NCI-H345 (cell line): ENCODE measurements around the gene CIT.
"Not testable (repeated sequence)": the region's sequence is repeated elsewhere in the genome, so short reads cannot be mapped to it uniquely, and the experiment has no call there.

Source experiments
- DNase-seq: peaks from one replicate; lab custom pipeline; 2025; lab: John Stamatoyannopoulos, UW

CIT gene

DNA sequence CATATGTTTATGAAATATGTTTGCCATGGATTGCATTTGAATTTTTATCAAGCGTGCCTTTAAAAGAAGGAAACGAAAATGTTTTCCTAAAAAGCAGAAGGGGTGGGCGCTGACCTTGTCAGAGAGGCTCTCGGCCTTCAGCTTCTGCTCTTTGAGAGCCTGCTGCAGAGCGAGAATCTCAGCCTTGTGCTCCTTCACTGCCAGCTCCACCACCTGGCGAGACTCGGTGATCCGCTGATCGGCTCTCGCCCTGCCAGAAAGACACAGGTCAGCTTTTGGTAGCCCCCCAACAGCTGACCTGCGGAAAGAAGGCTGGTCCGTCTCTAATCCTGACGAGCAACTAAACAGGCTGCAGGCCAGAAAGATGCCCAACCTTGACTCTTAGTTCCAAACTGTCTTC is 146.7 kb downstream of the CIT start:
- DNase-seq, result no peak

DNA sequence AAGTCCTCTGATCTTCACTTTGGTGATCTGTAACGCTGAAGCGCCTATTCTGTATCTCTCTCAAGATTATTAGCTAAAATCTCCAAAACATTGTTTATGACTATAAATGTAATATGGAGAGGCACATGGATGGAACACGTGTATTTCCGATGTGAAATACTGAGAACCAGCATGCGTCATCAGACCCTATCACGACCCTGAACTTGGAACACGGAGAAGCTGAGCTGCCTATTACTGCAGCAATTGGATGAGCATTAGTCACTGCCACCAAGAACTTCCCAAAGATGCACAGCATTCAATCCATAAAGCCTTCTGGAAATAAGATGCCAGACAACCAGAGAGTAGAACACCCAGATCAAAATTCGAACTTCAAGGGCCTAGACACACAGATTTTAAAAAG is 147.2 kb downstream of the CIT start:
- no peak for DNase-seq

DNA sequence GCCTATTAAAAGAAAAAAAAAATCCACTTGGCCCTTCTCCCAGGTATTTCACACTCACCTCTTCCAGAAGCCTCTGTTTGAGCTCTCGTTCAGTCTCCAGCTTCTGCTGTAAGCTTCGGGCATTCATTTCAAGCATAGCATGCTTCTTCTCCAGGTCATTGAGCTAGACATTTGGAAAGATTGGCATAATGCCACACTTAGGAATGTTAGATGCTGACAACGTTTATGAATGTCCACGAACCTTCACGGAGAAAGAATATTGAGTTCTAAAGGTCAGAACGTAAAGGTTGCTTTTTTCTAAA is 148.7 kb downstream of the CIT start:
- no peak for DNase-seq

DNA sequence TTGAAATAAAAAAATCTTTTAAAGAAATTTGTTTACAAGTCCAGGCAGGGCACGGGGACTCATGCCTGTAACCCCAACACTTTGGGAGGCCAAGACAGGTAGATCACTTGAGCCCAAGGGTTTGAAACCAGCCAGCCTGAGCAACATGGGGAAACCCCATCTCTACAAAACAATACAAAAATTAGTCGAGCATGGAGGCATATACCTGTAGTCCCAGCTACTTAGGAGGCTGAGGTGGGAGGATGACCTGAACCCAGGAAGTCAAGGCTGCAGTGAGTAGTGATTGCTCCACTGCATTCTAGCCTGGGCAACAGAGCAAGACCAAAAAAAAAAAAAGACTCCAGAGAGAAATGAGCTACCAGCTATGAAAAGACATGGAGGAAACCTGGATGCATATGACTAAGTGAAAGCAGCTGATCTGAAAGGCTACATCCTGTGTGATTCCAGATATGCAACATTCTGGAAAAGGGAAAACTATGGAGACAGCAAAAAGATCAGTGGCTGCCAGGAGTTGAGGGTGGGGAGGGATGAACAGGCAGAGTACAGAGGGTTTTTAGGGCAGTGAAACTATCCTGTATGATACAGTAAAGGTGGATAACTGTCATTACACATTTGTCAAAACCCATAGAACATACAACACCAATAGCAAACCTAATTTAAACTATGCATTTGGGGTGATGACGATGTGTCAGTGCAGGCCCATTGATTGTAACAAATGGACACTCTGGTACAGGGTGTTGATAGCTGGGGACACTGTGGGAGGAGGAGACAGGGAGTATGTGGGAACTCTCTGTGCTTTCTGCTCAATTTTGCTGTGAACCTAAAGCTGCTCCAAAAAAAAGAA is 149.3 kb downstream of the CIT start:
- no peak for DNase-seq

DNA sequence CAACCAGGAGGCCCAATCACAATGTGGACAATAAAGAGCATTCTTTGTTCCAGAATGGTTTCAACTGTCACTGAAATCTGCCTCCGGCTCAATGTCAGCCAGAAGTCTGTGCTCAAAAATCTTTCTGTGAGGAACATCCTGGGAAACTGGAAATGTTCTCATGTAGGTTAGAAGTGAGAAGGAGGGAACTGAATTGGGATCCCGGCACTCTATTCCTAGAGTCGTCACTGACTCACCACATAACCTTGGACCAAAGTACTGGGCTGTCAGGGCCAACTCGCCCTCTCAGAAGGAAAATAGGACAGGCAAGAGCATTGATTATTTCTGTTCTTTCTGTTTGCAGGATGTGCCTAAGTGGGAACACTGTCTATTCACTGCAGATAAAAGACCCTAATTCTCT is 151.6 kb downstream of the CIT start:
- no peak for DNase-seq

DNA sequence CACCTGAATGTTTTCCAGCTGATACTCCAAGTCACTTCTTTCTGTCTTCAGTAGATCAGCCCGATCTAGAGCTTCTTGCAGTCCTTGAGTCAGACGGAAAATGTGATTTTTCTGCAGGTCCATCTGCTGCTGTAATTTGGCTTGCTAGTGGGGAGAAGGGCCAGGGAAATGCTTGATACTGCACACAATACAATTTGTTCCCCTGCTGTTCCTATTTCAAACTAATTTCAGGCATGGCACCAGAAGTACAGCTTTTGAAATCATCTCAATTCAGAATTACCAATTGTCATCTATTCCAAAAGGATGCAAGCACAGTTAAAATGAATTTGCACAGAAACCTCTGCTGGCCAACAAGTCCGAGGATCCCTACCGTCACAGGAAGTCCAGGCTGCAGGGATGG is 155.8 kb downstream of the CIT start:
- DNase-seq, result no peak

DNA sequence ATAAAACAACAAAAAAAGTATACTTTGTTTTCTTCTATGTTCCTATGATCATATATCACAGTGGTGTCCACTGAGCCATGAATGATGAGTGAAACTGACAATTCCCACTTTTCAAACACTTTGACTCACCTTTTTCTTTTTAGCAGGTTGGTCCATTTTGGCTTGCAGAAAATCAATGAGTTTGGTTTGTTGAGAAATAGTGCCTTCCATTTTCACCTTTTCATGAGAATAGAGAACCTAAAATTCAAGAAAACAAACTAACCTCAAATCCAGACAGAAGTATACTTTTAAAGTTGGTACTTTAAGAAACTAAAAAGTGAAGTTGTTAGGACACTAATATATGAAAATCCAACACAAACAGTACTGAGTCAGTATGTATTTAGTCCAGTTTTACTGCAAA is 156.8 kb downstream of the CIT start:
- DNase-seq, result no peak

DNA sequence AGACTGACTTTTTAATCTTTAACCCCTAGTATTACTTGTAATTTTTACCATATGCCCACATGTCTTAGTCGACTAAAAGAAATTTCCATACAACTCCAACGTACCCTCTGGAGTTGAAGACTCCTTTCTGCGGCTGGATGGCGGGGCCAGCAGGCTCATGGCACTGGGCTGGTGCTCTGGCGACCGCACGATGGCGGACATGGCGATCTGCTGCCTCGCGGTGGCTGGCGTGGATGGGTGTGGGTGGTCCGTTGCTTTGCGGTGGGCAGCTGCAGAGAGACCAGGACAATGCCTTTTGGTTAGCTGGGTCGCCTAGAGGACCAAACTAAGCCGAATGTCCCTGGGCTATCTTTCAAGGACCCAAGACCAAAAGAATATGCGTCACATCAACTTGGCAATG is 159.0 kb downstream of the CIT start:
- DNase-seq, result no peak

DNA sequence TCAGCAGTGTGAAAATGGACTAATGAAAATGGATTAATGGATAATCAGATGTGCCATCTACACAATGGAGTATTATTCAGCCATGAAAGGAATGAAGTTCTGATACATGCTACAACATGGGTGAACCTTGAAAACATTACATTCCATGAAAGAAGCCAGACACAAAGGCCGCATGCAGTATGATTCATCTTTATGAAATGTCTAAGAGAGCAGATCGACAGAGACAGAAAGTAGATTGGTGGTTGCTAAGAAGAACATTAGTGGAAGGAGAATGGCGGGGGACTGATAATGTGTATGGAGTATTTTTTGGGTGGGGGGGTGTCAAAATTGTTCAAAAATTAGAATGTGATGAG is 161.9 kb downstream of the CIT start:
- no peak for DNase-seq

DNA sequence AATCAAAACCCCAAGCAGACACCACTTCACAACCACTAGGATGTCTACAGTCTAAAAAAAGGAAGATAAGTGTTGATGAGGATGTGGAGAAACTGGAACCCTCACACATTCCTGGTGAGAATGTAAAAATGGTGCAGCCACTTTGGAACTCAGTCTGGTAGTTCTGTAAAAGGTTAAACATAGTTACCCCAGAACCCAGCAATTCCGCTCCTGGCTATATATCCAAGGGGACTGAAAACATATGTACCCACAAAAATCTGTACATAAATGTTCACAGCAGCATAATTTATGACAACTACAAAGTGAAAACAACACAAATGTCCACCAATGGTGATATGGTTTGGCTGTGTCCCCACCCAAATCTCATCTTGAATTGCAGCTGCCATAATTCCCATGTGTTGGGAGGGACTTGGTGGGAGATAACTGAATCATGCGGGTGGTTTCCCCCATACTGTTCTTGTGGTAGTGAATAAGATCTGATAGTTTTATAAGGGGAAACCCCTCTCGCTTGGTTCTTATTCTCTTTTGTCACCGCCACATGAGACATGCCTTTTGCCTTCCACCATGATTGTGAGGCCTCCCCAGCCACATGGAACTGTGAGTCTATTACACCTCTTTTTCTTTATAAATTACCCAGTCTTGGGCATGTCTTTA is 162.4 kb downstream of the CIT start:
- no peak for DNase-seq

DNA sequence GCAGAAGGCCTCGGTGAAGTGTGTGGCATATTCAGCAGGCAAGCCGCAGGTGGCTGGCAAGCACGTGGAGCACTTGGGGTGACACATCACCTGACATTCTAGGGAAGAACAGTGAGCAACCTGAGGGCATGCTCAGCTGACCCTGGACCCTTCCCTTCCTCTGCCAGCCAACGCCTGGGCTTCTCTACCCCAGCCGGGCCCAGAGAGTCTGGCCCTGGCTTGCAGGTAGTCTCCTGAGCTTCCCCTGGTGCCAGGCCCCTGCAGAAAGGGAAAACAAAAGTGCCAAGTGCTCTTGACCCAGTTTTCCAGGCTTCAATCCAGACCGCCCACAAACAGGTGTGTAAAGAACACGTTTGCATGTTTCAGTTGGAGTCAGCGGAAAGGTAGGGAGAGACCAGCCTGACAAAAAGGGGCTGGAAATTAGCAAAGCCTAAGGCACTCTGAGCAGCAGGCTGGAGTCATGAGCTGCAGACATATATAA is 163.5 kb downstream of the CIT start:
- DNase-seq, result peak; percentile 22

DNA sequence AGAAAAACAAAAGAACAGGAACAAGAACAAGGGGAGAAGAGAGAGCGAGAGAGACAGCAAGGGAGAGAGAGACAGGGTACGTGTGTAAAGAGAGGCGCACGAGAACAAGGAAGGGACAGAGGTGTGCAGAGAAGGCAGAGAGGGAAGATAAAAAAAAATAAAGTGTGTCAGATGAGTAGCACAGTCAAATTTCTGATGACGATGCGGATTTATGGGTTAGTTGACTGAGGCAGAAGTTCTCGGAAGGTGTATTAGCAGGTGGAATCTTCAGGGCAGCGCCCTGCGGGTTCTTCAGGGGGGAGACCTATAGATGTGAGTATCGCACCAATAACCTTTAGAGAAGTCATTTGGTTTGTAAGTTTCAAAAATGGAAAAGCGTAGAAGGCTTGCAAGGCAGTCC is 164.4 kb downstream of the CIT start:
- no peak for DNase-seq

DNA sequence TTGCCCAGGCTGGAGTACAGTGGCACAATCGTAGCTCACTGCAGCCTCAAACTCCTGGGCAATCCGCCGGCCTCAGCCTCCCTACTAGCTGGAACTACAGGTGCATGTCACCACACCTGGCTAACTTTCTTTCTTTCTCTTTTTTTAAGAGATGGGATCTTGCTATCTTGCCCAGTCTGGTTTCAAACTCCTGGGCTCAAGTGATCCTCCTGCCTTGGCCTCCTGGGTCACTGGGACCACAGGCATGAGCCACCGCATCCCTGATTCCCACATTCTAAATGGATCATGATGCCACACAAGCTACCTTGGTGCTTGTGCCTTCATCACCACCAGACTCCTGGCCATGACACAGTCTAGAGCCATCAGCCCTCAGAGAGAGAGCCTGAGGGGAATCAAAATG is 165.4 kb downstream of the CIT start:
- no peak for DNase-seq

DNA sequence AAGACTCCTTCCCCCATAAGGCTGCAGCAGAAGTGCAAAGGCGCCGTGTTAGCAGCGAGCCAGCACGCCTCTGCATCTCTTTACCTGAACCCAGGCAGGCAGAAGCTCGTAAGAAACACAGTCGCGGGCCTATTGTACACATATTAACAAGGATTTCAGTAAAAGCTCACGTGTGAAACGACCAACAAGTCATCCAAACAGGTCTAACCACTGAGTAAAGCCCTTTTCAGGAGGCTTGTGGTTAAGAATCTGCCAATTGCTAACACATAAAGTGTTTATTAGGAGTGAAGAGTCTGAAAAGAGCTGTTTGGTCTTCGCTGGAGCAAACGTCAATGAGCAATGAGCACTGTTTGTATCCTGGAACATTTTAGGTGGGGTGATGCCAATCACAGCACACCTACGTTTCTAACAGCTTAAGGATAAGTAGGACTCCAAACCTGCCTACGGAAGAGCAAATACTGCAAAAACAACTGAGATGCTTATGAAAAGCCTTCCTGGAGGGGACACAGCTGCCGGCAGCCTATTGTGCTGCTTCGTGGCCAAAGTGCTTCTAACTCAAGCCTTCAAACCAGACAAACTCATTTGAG is 166.1 kb downstream of the CIT start:
- DNase-seq, result no peak

DNA sequence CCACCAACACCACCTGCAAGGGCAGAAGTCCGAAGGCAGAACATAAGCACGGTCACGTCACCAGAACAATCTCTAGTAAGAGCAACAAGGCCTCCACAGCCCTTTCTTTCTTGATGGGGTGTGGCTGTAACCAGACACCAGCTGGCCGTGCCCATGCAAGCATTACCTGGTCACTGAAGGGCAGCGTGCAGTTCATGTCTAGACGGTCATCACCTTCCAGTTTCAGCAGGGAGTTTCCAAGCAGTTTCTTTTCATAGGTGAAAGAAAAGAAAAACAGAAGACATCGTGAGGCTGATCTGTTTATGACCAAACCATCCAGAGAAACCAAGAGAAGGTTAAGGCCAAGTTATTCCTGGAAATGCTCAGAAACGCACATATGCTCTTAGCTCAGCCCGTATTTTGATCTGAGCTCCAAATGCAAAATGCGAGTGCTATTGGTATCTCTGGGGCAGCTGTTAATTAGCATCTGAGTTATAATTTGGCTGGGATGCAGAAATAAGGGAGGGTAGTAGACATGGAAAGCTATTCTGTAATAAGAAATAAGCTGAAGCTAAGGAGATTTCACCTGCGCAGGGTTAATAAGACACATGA is 166.7 kb downstream of the CIT start:
- no peak for DNase-seq

DNA sequence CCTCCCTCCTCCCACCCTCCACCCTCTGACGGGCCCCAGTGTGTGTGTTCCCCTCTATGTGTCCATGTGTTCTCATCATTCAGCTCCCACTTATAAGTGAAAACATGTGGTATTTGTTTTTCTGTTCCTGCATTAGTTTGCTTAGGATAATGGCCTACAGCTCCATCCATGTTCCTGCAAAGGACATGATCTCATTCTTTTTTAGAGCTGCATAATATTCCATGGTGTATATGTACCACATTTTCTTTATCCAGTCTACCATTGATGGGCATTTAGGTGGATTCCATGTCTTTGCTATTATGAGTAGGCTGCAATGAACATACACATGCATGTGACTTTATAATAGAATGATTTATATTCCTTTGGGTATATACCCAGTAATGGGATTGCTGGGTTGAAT is 170.7 kb downstream of the CIT start:
- DNase-seq, result not testable (repeated sequence)

DNA sequence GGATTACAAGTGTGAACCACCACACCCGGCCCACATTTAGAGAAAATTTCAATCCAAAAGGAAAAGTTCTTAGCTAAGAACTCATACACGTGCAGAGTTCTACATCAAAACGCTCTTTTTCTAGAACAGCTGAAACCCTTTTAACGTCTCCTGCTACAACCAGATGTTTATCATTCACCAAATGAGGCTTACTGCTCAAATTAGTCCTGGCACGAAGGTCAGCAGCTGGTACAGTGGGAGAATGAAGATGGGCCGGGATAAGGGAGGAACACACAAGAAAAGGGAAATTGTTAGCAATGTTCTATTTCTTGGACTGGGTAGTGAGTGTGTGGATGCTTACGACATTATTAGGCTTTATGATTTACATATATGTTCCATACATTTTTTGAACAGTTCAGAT is 171.9 kb downstream of the CIT start:
- no peak for DNase-seq

DNA sequence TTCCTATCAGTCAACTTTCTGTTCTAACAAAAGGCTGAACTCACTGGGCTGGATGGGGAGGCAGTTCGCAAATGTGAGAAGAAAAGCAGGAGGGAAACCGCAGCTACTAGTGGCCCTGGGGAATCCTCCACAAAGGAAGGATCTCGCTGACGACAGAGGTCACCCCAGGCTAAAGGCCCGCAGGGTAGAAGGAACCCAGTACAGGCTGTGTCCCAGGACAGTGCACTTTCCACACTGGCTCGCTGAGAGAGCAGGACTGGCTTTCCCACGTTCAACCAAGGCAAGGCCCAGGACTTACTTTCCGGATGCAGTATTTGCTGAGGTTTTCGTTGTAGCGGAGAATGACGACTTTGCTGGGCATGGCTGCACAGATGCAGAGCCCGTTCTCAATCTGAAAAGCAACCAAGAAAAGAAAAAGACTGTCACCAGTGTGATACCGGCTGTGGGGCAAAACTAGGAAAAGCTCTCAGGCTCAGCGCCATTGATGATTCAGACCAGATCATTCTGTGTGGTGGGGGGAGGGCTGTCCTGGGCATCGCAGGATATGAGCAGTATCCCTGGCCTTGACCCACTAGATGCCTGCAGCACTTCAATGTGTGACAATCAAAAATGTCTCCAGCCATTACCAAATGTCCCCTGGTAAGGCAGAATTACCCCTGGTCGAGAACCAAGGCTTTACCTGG is 172.9 kb downstream of the CIT start:
- no peak for DNase-seq

DNA sequence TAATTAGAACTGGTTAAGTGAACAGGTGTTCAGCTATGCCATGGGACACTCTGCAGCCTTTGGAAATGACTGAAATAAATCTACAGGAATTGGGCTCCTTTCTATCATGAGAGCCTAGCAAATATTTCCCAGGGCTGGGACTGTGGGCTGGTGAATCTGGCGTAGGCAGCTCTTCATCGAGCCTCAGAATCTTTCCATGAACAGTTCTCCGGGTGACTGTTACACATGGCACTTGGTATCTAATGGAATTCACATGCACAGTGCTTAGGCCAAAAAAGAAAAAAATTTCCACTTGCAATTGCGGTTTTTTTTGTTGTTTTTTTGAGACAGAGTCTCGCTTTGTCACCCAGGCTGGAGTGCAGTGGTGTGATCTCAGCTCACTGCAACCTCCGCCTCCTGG is 177.0 kb downstream of the CIT start:
- no peak for DNase-seq

DNA sequence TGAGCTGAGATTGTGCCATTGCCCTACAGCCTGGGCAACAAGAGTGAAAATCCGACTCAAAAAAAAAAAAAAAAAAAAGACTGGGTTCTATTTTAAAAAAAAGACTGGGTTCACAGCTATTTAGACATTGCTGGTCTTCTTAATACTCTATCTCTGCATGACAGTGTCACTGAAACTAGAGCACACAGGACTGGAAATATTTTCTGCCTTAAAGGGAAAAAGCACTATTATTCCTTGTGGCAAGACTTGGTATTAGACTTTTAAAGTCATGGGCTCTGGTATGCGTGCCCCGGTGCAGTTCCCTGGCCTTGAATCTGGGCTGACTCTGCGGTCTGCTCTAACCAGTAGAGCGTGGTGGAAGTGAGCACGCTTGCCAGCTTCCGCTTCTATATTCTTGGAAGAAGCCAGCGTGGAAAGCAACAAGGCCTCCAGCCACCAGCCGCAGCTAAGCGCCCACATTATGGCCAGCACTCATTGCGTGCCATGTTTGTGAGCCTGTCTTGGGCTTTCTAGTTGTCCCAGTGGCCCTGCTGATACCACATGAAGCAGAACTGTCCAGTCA is 177.8 kb downstream of the CIT start:
- no peak for DNase-seq

DNA sequence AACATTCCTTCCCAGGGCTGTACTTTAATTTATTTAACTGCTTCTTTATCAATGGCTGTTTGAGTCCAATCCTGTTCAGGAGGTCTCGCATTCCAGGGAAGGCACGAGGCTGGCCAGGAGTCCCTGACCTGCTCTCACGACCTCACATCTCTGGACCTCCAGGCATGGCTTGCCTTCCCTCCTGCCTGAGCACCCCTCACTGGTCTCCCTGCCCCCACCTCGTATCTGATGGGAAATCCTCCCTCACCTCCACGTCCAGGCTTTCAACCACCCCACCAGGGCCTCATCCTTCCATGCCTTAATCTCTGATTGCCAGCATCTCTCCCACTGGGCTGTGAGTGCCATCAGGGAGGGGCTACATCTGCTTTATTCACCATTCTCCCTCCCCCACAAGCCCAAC is 180.2 kb downstream of the CIT start:
- no peak for DNase-seq

DNA sequence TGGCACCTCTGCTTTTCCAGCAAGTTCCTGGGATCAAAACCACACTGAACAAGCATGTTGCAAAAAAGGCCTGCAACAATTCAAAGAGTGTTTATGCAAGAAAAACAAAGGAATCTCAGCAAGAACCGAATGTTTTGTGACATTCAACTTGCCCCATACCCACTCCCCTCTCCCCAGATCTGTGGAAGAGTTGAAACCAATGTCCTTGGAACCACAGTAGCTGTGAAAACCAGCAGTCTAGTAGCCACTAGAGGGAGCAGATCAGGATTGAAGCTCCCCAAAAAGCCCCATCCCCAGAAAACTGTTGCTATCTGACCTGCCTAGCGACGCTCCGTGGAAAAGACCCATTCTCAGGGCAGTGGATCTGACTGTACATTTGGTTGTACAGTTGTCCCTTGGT is 182.1 kb downstream of the CIT start:
- no peak for DNase-seq
